K562 (cell line): ENCODE measurements around the gene RHOV. TPM values are rescaled to one million over a fixed set of nuclear protein-coding genes. Genes with fewer than 3 reads are reported as not detected.

Experiments used
- ATAC-seq: fragments of 200-7000 bp; cut with Tn5 transposase; 3 replicates; pipeline ENCODE4 v1.9.1; 2020; ENCODE audit warnings: moderate library complexity
- BruUV-seq: library from RNA; stranded (reverse); fragments of 400-500 nt; replicated peaks from 2 replicates; lab custom pipeline; 2021; lab: Mats Ljungman, UMichigan
- CTCF ChIA-PET: fragments of 300-600 bp; formaldehyde crosslinking; extraction: SDS; loops from one replicate; lab custom pipeline; 2021; ENCODE audit warnings: low intra/inter-chr PET ratio; lab: Yijun Ruan, JAX
- POLR2A ChIA-PET: fragments of 300-600, 350-650 bp; sonication (Branson Sonifier 250); formaldehyde crosslinking; extraction: SDS; loops from one replicate; lab custom pipeline; 2021; ENCODE audit warnings: antibody characterized with exemption, inconsistent platforms; lab: Yijun Ruan, JAX
- DNase-seq, 4 experiments: peaks; one replicate each; pipeline versions ENCODE4 v3.0.0 to v3.0.0-alpha.2; 2011 to 2018; ENCODE audit warnings: low spot score in 3 of 4, mixed read lengths in 3 of 4; ENCODE audit errors: extremely low read depth in 1 of 4
- FAIRE-seq: peaks from 2 replicates; lab custom pipeline; 2011; peaks lifted over from hg19 to GRCh38; lab: Jason Lieb, UNC
- H2AFZ ChIP-seq: 2 replicates; pipeline ENCODE4 v1.6.0; 2011; ENCODE audit warnings: low read depth, low read length, control low read depth, inconsistent platforms
- H3K27ac ChIP-seq: fragments of 200-600 bp; 3 replicates; pipeline ENCODE4 v1.8.0; 2011; ENCODE audit warnings: low read depth, mild to moderate bottlenecking, control low read depth, inconsistent platforms, low read length, moderate library complexity, mixed read lengths; ENCODE audit errors: extremely low read depth
- H3K27me3 ChIP-seq, 2 experiments: fragments of 300-600 bp in 1 of 2; 2 replicates in 1 of 2; 3 replicates in 1 of 2; pipeline versions ENCODE4 v1.6.0 to v1.8.0; 2011; ENCODE audit warnings: inconsistent platforms in 2 of 2, low read length in 2 of 2, mild to moderate bottlenecking in 1 of 2, mixed read lengths in 1 of 2, moderate library complexity in 1 of 2; ENCODE audit not compliant: control insufficient read depth in 2 of 2, insufficient read depth in 2 of 2
- H3K36me3 ChIP-seq: fragments of 300-600 bp; 3 replicates; pipeline ENCODE4 v1.8.0; 2011; ENCODE audit warnings: mild to moderate bottlenecking, low read length, inconsistent platforms; ENCODE audit not compliant: control insufficient read depth, insufficient read depth
- H3K4me1 ChIP-seq, 2 experiments: fragments of 200-600 bp in 1 of 2; replicated peaks in 1 of 2; 2 replicates in 1 of 2; 3 replicates in 1 of 2; pipeline versions ENCODE4 v1.5.1 to v1.8.0; 2011; ENCODE audit warnings: inconsistent platforms in 2 of 2, low read length in 2 of 2, mild to moderate bottlenecking in 1 of 2, mixed read lengths in 1 of 2, moderate library complexity in 1 of 2; ENCODE audit not compliant: control insufficient read depth in 2 of 2, insufficient read depth in 2 of 2
- H3K4me2 ChIP-seq: 2 replicates; pipeline ENCODE4 v1.6.1; 2011; ENCODE audit warnings: low read length, control low read depth, inconsistent platforms, mixed read lengths; ENCODE audit not compliant: insufficient read depth
- H3K4me3 ChIP-seq: fragments of 200-600 bp; sonication (generic), shearing (Covaris generic); 2 replicates; pipeline ENCODE4 v1.5.1; 2016; ENCODE audit warnings: control low read depth, inconsistent platforms
- H3K79me2 ChIP-seq: fragments of 200-600 bp; 3 replicates; pipeline ENCODE4 v1.8.0; 2011; ENCODE audit warnings: low read length, inconsistent platforms; ENCODE audit not compliant: control insufficient read depth, insufficient read depth
- H3K9ac ChIP-seq, 2 experiments: 2 replicates each; pipeline versions ENCODE4 v1.6.0 to v1.6.1; 2011; ENCODE audit warnings: low read depth in 2 of 2, low read length in 2 of 2, control low read depth in 1 of 2, inconsistent platforms in 1 of 2, mild to moderate bottlenecking in 1 of 2, mixed read lengths in 1 of 2; ENCODE audit not compliant: insufficient read depth in 1 of 2
- H3K9me1 ChIP-seq: one replicate; pipeline ENCODE4 v1.6.0; 2011; ENCODE audit warnings: inconsistent platforms, mild to moderate bottlenecking, low read length, moderate library complexity; ENCODE audit not compliant: control insufficient read depth, insufficient read depth
- H3K9me3 ChIP-seq: replicated peaks from 2 replicates; pipeline ENCODE4 v1.5.1; 2011; ENCODE audit warnings: low read depth, low read length, inconsistent platforms; ENCODE audit not compliant: control insufficient read depth, insufficient read depth
- H4K20me1 ChIP-seq: replicated peaks from 2 replicates; pipeline ENCODE4 v1.6.1; 2011; ENCODE audit warnings: low read length, inconsistent platforms, mixed read lengths; ENCODE audit not compliant: control insufficient read depth, insufficient read depth
- ATF1 ChIP-seq, 2 experiments: fragments of 450-650 bp in 1 of 2; IDR thresholded peaks; 2 replicates each; pipeline ENCODE4 v1.6.1; 2016; ENCODE audit warnings: missing compliant biosample characterization in 1 of 2, missing genetic modification characterization in 1 of 2
- COPS2 ChIP-seq: fragments of 450-650 bp; conservative IDR thresholded peaks from 2 replicates; pipeline ENCODE4 v1.6.1; 2016; ENCODE audit warnings: mild to moderate bottlenecking, moderate library complexity
- MCM2 ChIP-seq: fragments of 450-650 bp; IDR thresholded peaks from 2 replicates; pipeline ENCODE4 v1.6.1; 2017; ENCODE audit warnings: low read depth, mild to moderate bottlenecking
- NFATC3 ChIP-seq: fragments of 450-650 bp; IDR thresholded peaks from 2 replicates; pipeline ENCODE4 v1.6.1; 2017; ENCODE audit warnings: mild to moderate bottlenecking
- POLR2A ChIP-seq: fragments of 450-650 bp; conservative IDR thresholded peaks from 2 replicates; pipeline ENCODE4 v1.6.1; 2016
- PTRF ChIP-seq: fragments of 450-650 bp; IDR thresholded peaks from 2 replicates; pipeline ENCODE4 v1.6.1; 2016; ENCODE audit warnings: mild to moderate bottlenecking, missing genetic modification characterization, missing compliant biosample characterization
- SAFB ChIP-seq: fragments of 200-400 bp; formaldehyde crosslinking; IDR thresholded peaks from 2 replicates; pipeline ENCODE4 v1.6.1; 2017; ENCODE audit warnings: low read depth, low read length, borderline replicate concordance
- SAFB2 ChIP-seq: fragments of 200-400 bp; formaldehyde crosslinking; IDR thresholded peaks from 2 replicates; pipeline ENCODE4 v1.6.1; 2018; ENCODE audit warnings: borderline replicate concordance, low read length, low read depth, moderate library complexity; ENCODE audit not compliant: severe bottlenecking
- WGBS: fragments of 100-300 bp; shearing (Covaris generic); methylation state at CpG from one replicate; pipeline ENCODE4 v1.1.6; 2016; ENCODE audit warnings: low coverage, mixed read lengths; ENCODE audit not compliant: insufficient coverage; ENCODE audit errors: missing lambda C conversion rate; 5-methylcytosine and 5-hydroxymethylcytosine counted together
- in situ Hi-C: fragments of 300-500 bp; cut with MboI; formaldehyde crosslinking; loops from 4 replicates; pipeline ENCODE4 v1.15.0; 2018; ENCODE audit warnings: inconsistent platforms, mixed read lengths
- intact Hi-C: fragments of 100-400 bp; cut with micrococcal nuclease; formaldehyde crosslinking; loops from 2 replicates; pipeline ENCODE4 v1.14.2; 2022
- polyA plus RNA-seq, 8 experiments: library from polyadenylated mRNA; depleted of rRNA in 4 of 8; stranded (reverse) in 5 of 8; unstranded in 3 of 8; fragments of >200 nt; fragmentation: Nextera tagmentation in 2 of 8; fragmentation: Illumina TruSeq in 1 of 8; extraction: Ambion mirVana in 2 of 8; extraction: Trizol in 1 of 8; gene quantifications; 2 replicates each; pipeline versions ENCODE4 v1.2.1 to v1.2.3, GENCODE V29; 2011 to 2014; ENCODE audit warnings: inconsistent platforms in 1 of 8, missing spikeins in 1 of 8
- total RNA-seq, 7 experiments: library from RNA; depleted of rRNA in 6 of 7; stranded (reverse); fragments of >200 nt in 6 of 7; fragmentation: Illumina TruSeq in 2 of 7; extraction: Trizol in 2 of 7; gene quantifications; 2 replicates each; pipeline versions ENCODE4 v1.2.1 to v1.2.3, GENCODE V29; 2011 to 2021; ENCODE audit warnings: low replicate concordance in 1 of 7
- TF ChIP-seq, protein P1 (sequence below): fragments of 450-650 bp; IDR thresholded peaks from 2 replicates; pipeline ENCODE4 v1.6.1; 2017; ENCODE audit warnings: mild to moderate bottlenecking, moderate library complexity
- TF ChIP-seq, protein P2 (sequence below): fragments of 450-650 bp; formaldehyde crosslinking; IDR thresholded peaks from 2 replicates; pipeline ENCODE4 v1.4.0; 2022; ENCODE audit warnings: mild to moderate bottlenecking, moderate library complexity

The RHOV gene
- total and polyA plus RNA-seq, 9 of the 15 experiments (the other 6 are each of a cell fraction or from before 2014, with no cell fraction given) = 0.08 to 2.0 (median 1.1) TPM

DNA sequence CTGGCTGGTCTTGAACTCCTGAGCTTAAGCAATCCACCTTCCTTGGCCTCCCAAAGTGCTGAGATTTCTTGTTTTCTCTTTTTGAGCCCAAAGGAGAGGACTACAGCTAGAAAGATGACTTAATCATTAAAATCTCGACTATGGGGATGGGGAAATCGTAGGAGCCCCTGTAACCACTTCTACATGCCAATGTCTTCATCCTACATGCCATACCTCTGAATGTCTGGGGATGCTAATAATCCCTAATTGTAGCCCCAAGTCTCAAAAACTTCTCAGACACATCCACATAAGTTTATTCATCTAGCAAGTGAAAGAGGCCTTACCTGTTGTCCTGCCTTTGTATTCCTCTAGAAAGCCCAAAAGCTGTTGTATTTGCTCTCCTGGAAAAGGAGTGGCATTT lies 3.7 kb upstream of the RHOV start:
- H3K9me1 ChIP-seq = no peaks in the 10 kb centered on the region
- 0% methylated on average over 2 of the region's 2 CpGs for WGBS
- H3K27ac ChIP-seq = no peak overlapping the region
- FAIRE-seq (no peak), ATAC-seq (no peak), DNase-seq (no peak)
- no peaks in the 10 kb centered on the region for H3K9me3 ChIP-seq
- H2AFZ ChIP-seq = no peak overlapping the region
- H3K36me3 ChIP-seq = no peaks in the 10 kb centered on the region
- H3K79me2 ChIP-seq = no peaks in the 10 kb centered on the region
- no peaks in the 10 kb centered on the region for H4K20me1 ChIP-seq
- no peaks in the 10 kb centered on the region for H3K27me3 ChIP-seq
- no peak overlapping the region for H3K9ac ChIP-seq
- TF ChIP-seq NFATC3 = no peak
- TF ChIP-seq COPS2 = no peak
- TF ChIP-seq, protein P1, sequence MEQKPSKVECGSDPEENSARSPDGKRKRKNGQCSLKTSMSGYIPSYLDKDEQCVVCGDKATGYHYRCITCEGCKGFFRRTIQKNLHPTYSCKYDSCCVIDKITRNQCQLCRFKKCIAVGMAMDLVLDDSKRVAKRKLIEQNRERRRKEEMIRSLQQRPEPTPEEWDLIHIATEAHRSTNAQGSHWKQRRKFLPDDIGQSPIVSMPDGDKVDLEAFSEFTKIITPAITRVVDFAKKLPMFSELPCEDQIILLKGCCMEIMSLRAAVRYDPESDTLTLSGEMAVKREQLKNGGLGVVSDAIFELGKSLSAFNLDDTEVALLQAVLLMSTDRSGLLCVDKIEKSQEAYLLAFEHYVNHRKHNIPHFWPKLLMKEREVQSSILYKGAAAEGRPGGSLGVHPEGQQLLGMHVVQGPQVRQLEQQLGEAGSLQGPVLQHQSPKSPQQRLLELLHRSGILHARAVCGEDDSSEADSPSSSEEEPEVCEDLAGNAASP = no peak
- no peak for TF ChIP-seq MCM2
- TF ChIP-seq SAFB2 = no peak
- TF ChIP-seq, protein P2, sequence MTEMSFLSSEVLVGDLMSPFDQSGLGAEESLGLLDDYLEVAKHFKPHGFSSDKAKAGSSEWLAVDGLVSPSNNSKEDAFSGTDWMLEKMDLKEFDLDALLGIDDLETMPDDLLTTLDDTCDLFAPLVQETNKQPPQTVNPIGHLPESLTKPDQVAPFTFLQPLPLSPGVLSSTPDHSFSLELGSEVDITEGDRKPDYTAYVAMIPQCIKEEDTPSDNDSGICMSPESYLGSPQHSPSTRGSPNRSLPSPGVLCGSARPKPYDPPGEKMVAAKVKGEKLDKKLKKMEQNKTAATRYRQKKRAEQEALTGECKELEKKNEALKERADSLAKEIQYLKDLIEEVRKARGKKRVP (CRISPR knock-in tag) = no peak
- TF ChIP-seq SAFB = no peak
- no peak for TF ChIP-seq ATF1 (CRISPR knock-in tag; IDR thresholded peaks at IDR 0.05)
- TF ChIP-seq ATF1 (tag; IDR thresholded peaks at IDR 0.05) = no peak
- TF ChIP-seq PTRF = no peak
- TF ChIP-seq POLR2A = no peak
- peaks cover 16 to 20% of the 10 kb centered on the region in 2 experiments; a peak in 4 of 5 replicates for H3K4me1 ChIP-seq
- in situ Hi-C loops = no loop called here
- ChIA-PET CTCF (interaction anchor here (1.3 kb wide), 1 partner anchor 19 kb away, joined by 4 read pairs; no protein-coding TSS in a partner anchor), POLR2A (interaction anchor here (1.4 kb wide), 1 partner anchor 19 kb away, joined by 7 read pairs; no protein-coding TSS in a partner anchor)
- no TSS peak for BruUV-seq
- H3K4me2 ChIP-seq = no peak overlapping the region
- intact Hi-C loops = no loop called here
- no peak overlapping the region for H3K4me3 ChIP-seq
